Kidney (tissue), 14 donors: ENCODE measurements around the gene RXRB. TPM values are rescaled to one million over a fixed set of nuclear protein-coding genes. Genes with fewer than 3 reads are reported as not detected.

Experiments
- DNase-seq, 5 donors: peaks; one replicate each; pipeline ENCODE4 v3.0.0-alpha.2; 2013 to 2020
- FAIRE-seq: peaks from 2 replicates; lab custom pipeline; 2012; peaks lifted over from hg19 to GRCh38; lab: Jason Lieb, UNC
- H3K27ac ChIP-seq, 2 donors: one replicate each; pipeline ENCODE4 v1.7.0; 2013; ENCODE audit warnings: low read depth in 2 of 2, low read length in 2 of 2, inconsistent platforms in 1 of 2
- H3K27me3 ChIP-seq: one replicate; pipeline ENCODE4 v1.7.1; 2013; ENCODE audit warnings: low read length, inconsistent platforms; ENCODE audit not compliant: control insufficient read depth, insufficient read depth
- H3K36me3 ChIP-seq, 3 donors: one replicate each; pipeline versions ENCODE4 v1.7.0 to v1.7.1; 2013; ENCODE audit warnings: low read length in 3 of 3, control low read depth in 1 of 3, inconsistent platforms in 1 of 3; ENCODE audit not compliant: insufficient read depth in 3 of 3, control insufficient read depth in 2 of 3
- H3K4me1 ChIP-seq, 3 donors: one replicate each; pipeline versions ENCODE4 v1.7.0 to v1.7.1; 2013; ENCODE audit warnings: low read length in 3 of 3, inconsistent platforms in 1 of 3, low read depth in 1 of 3; ENCODE audit not compliant: control insufficient read depth in 2 of 3, insufficient read depth in 2 of 3
- H3K4me3 ChIP-seq, 3 donors: one replicate each; pipeline versions ENCODE4 v1.7.0 to v1.8.1; 2013; ENCODE audit warnings: low read length in 3 of 3, control low read depth in 1 of 3, inconsistent platforms in 1 of 3
- H3K9ac ChIP-seq, 3 donors: one replicate each; pipeline versions ENCODE4 v1.7.0 to v1.7.1; 2013; ENCODE audit warnings: low read length in 3 of 3, control low read depth in 1 of 3, inconsistent platforms in 1 of 3
- H3K9me3 ChIP-seq, 3 donors: one replicate each; pipeline versions ENCODE4 v1.7.0 to v1.7.1; 2013; ENCODE audit warnings: low read length in 3 of 3, control low read depth in 1 of 3, inconsistent platforms in 1 of 3; ENCODE audit not compliant: control insufficient read depth in 2 of 3, insufficient read depth in 1 of 3
- intact Hi-C: fragments of 100-400 bp; cut with DNase I; formaldehyde crosslinking; loops from one replicate; pipeline ENCODE4 v1.11.1; 2022
- polyA plus RNA-seq: library from polyadenylated mRNA; stranded (reverse); fragments of 350-450 nt; fragmentation: Illumina TruSeq; extraction: RNeasy Lipid Tissue Mini Kit (QIAGEN cat#74804); gene quantifications from one replicate; pipeline ENCODE4 v1.2.3, GENCODE V29; 2014; ENCODE audit warnings: low read depth, low replicate concordance; ENCODE audit not compliant: insufficient read depth
- total RNA-seq: library from RNA; stranded (reverse); fragmentation: NEBNext Ultra II Directional; extraction: Animal tissue kit (Norgen Biotek cat#: 25700); gene quantifications from one replicate; pipeline ENCODE4 v1.2.1, GENCODE V29; 2021
- TF ChIP-seq, protein P1 (sequence below): IDR thresholded peaks from 3 replicates; pipeline ENCODE4 v1.5.1; 2012; ENCODE audit warnings: mild to moderate bottlenecking, moderate library complexity, borderline replicate concordance; ENCODE audit not compliant: insufficient read depth; ENCODE audit errors: extremely low read depth
- donor health status: control.
- donor health status: control.
- donor health status: control.
- donor health status: control.
- donor health status: control.
- donor health status: DM: yes; HTN: yes; CAD: no.
- donor health status: Normal renal cell carcinoma (clear cell type).

Gene RXRB
- total and polyA plus RNA-seq, 2 donors from 2014 or later, result 35.7 to 52.2 TPM

DNA sequence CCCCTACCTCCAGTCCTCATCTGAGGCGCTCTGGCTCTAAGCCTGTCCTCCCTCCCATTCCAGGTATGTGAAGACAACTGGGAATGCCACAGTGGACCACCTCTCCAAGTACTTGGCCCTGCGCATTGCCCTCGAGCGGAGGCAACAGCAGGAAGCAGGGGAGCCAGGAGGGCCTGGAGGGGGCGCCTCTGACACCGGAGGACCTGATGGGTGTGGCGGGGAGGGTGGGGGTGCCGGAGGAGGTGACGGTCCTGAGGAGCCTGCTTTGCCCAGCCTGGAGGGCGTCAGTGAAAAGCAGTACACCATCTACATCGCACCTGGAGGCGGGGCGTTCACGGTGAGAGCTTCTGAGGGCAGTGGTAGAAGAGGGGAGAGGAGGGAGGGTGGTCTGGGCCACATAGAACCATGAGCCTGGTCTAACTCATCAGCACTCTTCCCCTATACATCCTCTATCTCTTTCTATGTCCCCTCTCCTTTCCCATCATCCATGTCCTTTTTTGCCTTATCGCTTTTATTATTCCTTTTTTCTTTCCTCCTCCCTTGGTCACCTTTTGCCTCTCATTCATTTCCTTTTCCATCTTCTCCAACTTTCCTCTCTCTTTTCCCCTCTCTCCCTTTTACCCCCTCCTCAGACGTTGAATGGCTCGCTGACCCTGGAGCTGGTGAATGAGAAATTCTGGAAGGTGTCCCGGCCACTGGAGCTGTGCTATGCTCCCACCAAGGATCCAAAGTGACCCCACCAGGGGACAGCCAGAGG is 11.4 kb upstream of the RXRB start:
- no peak for FAIRE-seq

DNA sequence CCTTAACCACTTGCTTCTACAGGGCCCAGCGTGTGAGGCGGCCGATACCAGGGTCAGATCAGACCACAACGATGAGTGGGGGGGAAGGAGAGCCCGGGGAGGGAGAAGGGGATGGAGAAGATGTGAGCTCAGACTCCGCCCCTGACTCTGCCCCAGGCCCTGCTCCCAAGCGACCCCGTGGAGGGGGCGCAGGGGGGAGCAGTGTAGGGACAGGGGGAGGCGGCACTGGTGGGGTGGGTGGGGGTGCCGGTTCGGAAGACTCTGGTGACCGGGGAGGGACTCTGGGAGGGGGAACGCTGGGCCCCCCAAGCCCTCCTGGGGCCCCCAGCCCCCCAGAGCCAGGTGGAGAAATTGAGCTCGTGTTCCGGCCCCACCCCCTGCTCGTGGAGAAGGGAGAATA is 10.7 kb upstream of the RXRB start:
- Histone ChIP-seq H3K9me3 (no peaks in the 10 kb centered on the region), H3K27ac (no peak overlapping the region), H3K36me3 (peaks cover 0 to 18% (median 6%) of the 10 kb centered on the region in 3 donors), H3K9ac (no peak overlapping the region), H3K4me1 (peaks cover 0 to 19% (median 10%) of the 10 kb centered on the region in 3 donors), H3K4me3 (no peak overlapping the region), H3K27me3 (no peaks in the 10 kb centered on the region)
- TF ChIP-seq, protein P1, sequence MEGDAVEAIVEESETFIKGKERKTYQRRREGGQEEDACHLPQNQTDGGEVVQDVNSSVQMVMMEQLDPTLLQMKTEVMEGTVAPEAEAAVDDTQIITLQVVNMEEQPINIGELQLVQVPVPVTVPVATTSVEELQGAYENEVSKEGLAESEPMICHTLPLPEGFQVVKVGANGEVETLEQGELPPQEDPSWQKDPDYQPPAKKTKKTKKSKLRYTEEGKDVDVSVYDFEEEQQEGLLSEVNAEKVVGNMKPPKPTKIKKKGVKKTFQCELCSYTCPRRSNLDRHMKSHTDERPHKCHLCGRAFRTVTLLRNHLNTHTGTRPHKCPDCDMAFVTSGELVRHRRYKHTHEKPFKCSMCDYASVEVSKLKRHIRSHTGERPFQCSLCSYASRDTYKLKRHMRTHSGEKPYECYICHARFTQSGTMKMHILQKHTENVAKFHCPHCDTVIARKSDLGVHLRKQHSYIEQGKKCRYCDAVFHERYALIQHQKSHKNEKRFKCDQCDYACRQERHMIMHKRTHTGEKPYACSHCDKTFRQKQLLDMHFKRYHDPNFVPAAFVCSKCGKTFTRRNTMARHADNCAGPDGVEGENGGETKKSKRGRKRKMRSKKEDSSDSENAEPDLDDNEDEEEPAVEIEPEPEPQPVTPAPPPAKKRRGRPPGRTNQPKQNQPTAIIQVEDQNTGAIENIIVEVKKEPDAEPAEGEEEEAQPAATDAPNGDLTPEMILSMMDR, result no peak
- intact Hi-C loops, result no loop called here
- no peak for FAIRE-seq
- DNase-seq, result peak in 1 of 5 donors; percentile 33

More for the DNA sequence above, 11.4 kb upstream of the RXRB start:
- intact Hi-C loops, result no loop called here
- Histone ChIP-seq H3K27me3 (no peaks in the 10 kb centered on the region), H3K27ac (no peak overlapping the region), H3K4me1 (peaks cover 0 to 16% (median 10%) of the 10 kb centered on the region in 3 donors), H3K9me3 (no peaks in the 10 kb centered on the region), H3K9ac (no peak overlapping the region), H3K36me3 (peaks cover 0 to 18% (median 6%) of the 10 kb centered on the region in 3 donors), H3K4me3 (no peak overlapping the region)
- DNase-seq, result peak in 2 of 5 donors; percentile 41 to 71
- TF ChIP-seq, protein P1, result no peak

DNA sequence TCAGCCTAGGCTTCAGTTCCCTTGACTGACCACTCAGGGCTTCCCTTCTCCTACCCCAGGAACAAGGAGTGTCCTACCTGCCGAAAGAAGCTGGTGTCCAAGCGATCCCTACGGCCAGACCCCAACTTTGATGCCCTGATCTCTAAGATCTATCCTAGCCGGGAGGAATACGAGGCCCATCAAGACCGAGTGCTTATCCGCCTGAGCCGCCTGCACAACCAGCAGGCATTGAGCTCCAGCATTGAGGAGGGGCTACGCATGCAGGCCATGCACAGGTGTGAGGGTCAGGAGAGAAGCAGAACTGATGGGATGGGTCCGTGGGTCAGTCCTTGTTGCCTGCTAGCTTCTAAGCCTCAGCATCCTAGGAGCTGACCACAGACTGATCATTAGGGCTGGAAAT is 9.4 kb upstream of the RXRB start:
- Histone ChIP-seq H3K36me3 (peaks cover 0 to 18% (median 6%) of the 10 kb centered on the region in 3 donors), H3K4me3 (no peak overlapping the region), H3K27ac (no peak overlapping the region), H3K4me1 (peaks cover 0 to 25% (median 10%) of the 10 kb centered on the region in 3 donors), H3K9me3 (no peaks in the 10 kb centered on the region), H3K27me3 (no peaks in the 10 kb centered on the region), H3K9ac (no peak overlapping the region)
- intact Hi-C loops, result no loop called here
- DNase-seq (no peak), FAIRE-seq (no peak)
- TF ChIP-seq, protein P1, result no peak
